ENCODE results near the gene MYO5C. TPM values are rescaled to one million over a fixed set of nuclear protein-coding genes. Genes with fewer than 3 reads are reported as not detected.
"Not testable (repeated sequence)": the region's sequence is repeated elsewhere in the genome, so short reads cannot be mapped to it uniquely, and the experiment has no call there.

MYO5C gene
- total RNA-seq, 4 donors from 2014 or later, result 2.6 to 12.3 (median 10.2) TPM

GRCh38 chr15:52287114-52287513 lies 8.5 kb downstream of the MYO5C start:
- no peak overlapping the region for H3K27ac ChIP-seq

GRCh38 chr15:52285941-52286340 lies 9.7 kb downstream of the MYO5C start:
- H3K9me3 ChIP-seq, H3K27me3 ChIP-seq, ATAC-seq, H3K36me3 ChIP-seq, H3K4me1 ChIP-seq, H3K4me3 ChIP-seq, H3K27ac ChIP-seq: not testable (repeated sequence)
- whole genome bisulfite sequencing, 2 donors (ENCODE audit: low coverage in 1 of 2), result no CpG with 5 or more reads among the region's 34 CpGs

More at GRCh38 chr15:52287114-52287513, 8.5 kb downstream of the MYO5C start:
- Histone ChIP-seq H3K36me3 (no peaks in the 10 kb centered on the region), H3K4me3 (no peak overlapping the region), H3K27me3 (no peaks in the 10 kb centered on the region), H3K4me1 (no peaks in the 10 kb centered on the region), H3K9me3 (no peaks in the 10 kb centered on the region)
- no peak for TF ChIP-seq EP300 (IDR thresholded peaks at IDR 0.05)
- no peak for TF ChIP-seq POLR2AphosphoS5 (IDR thresholded peaks at IDR 0.05)
- no peak for TF ChIP-seq POLR2A (IDR thresholded peaks at IDR 0.05)
- TF ChIP-seq, protein P1, sequence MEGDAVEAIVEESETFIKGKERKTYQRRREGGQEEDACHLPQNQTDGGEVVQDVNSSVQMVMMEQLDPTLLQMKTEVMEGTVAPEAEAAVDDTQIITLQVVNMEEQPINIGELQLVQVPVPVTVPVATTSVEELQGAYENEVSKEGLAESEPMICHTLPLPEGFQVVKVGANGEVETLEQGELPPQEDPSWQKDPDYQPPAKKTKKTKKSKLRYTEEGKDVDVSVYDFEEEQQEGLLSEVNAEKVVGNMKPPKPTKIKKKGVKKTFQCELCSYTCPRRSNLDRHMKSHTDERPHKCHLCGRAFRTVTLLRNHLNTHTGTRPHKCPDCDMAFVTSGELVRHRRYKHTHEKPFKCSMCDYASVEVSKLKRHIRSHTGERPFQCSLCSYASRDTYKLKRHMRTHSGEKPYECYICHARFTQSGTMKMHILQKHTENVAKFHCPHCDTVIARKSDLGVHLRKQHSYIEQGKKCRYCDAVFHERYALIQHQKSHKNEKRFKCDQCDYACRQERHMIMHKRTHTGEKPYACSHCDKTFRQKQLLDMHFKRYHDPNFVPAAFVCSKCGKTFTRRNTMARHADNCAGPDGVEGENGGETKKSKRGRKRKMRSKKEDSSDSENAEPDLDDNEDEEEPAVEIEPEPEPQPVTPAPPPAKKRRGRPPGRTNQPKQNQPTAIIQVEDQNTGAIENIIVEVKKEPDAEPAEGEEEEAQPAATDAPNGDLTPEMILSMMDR (IDR thresholded peaks at IDR 0.05), result no peak
- no peak for ATAC-seq
- WGBS, 2 donors (ENCODE audit: low coverage in 1 of 2), result 81 to 82% methylated on average over 7 of the region's 7 CpGs

- 77 to 80% methylated on average over 3 of the region's 3 CpGs for WGBS, 2 donors (ENCODE audit: low coverage in 1 of 2)
- TF ChIP-seq POLR2AphosphoS5 (IDR thresholded peaks at IDR 0.05), result no peak
- TF ChIP-seq EP300 (IDR thresholded peaks at IDR 0.05), result no peak
- TF ChIP-seq POLR2A (IDR thresholded peaks at IDR 0.05), result no peak
- TF ChIP-seq, protein P1 (IDR thresholded peaks at IDR 0.05), result no peak
- ATAC-seq, result no peak
Observed at GRCh38 chr15:52284164-52284563, 11.4 kb downstream of the MYO5C start.

GRCh38 chr15:52283281-52283680 lies 12.3 kb downstream of the MYO5C start:
- H3K4me3 ChIP-seq, result no peak overlapping the region
- no peak overlapping the region for H3K27ac ChIP-seq
- no peak for ATAC-seq
- H3K9me3 ChIP-seq, result no peaks in the 10 kb centered on the region
- peaks cover 0 to 12% of the 10 kb centered on the region in 2 donors for H3K36me3 ChIP-seq
- TF ChIP-seq, protein P1 (IDR thresholded peaks at IDR 0.05), result no peak
- TF ChIP-seq POLR2A (IDR thresholded peaks at IDR 0.05) (no peak), POLR2AphosphoS5 (IDR thresholded peaks at IDR 0.05) (no peak)
- no peaks in the 10 kb centered on the region for H3K4me1 ChIP-seq
- H3K27me3 ChIP-seq, result no peaks in the 10 kb centered on the region
- WGBS, 2 donors (ENCODE audit: low coverage in 1 of 2), result 83 to 100% methylated on average over 6 of the region's 6 CpGs

More at GRCh38 chr15:52284164-52284563, 11.4 kb downstream of the MYO5C start:
- Histone ChIP-seq H3K4me1 (no peaks in the 10 kb centered on the region), H3K9me3 (no peaks in the 10 kb centered on the region), H3K27ac (no peak overlapping the region), H3K4me3 (no peak overlapping the region), H3K36me3 (peaks cover 0 to 4% of the 10 kb centered on the region in 2 donors), H3K27me3 (no peaks in the 10 kb centered on the region)

GRCh38 chr15:52282418-52282817 lies 13.2 kb downstream of the MYO5C start:
- H3K4me1 ChIP-seq, result no peaks in the 10 kb centered on the region
- no peak overlapping the region for H3K4me3 ChIP-seq
- peaks cover 0 to 21% of the 10 kb centered on the region in 2 donors for H3K36me3 ChIP-seq
- WGBS, 2 donors (ENCODE audit: low coverage in 1 of 2), result 97% methylated on average over 9 of the region's 14 CpGs; no CpG with 5 or more reads in 1 of the 2 donors
- H3K9me3 ChIP-seq, result no peaks in the 10 kb centered on the region
- H3K27me3 ChIP-seq, result no peaks in the 10 kb centered on the region
- H3K27ac ChIP-seq, result no peak overlapping the region
- ATAC-seq, result no peak
- TF ChIP-seq EP300 (IDR thresholded peaks at IDR 0.05), result no peak
- no peak for TF ChIP-seq POLR2A (IDR thresholded peaks at IDR 0.05)
- no peak for TF ChIP-seq POLR2AphosphoS5 (IDR thresholded peaks at IDR 0.05)
- TF ChIP-seq, protein P1 (IDR thresholded peaks at IDR 0.05), result no peak
